ENCODE results near the gene MLLT3.

MLLT3 gene

DNA sequence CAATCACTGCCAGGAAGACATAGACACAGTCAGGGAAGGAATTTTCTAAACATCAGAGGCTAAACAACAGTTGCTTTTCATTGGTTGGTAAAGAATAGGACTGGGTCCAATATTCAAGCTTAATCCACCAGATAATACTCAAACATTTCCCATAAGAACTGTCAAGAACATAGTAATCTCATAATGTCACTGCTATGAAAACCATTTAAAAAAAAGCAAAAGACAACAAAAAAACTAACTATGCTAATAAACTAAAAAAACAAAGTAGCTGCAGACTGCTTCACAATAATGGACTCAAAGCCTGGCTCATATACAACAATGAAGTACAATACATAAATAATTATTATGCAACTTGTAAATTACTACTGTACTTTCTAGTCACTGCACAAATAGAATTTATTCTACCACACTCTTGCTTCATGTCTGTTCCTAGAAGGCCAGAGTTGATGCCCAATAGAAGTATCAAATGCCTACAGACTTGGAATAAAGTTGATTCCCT lies 148.7 kb downstream of the MLLT3 start:
- H3K4me1 Mint-ChIP-seq (ENCODE audit: low read depth) = peaks cover 3% of the 10 kb centered on the region
- H3K27me3 Mint-ChIP-seq (ENCODE audit: low read depth) = no peaks in the 10 kb centered on the region
- H3K4me3 Mint-ChIP-seq = no peak overlapping the region
- no peak overlapping the region for H3K27ac Mint-ChIP-seq
- peaks cover 3% of the 10 kb centered on the region for H3K9me3 Mint-ChIP-seq
- H3K36me3 Mint-ChIP-seq (ENCODE audit: low read depth) = peaks cover 4% of the 10 kb centered on the region
- no peak for DNase-seq (ENCODE audit: low spot score)

- Mint-ChIP-seq H3K4me1 (ENCODE audit: low read depth) (no peaks in the 10 kb centered on the region), H3K36me3 (ENCODE audit: low read depth) (peaks cover 4% of the 10 kb centered on the region), H3K27ac (no peak overlapping the region), H3K9me3 (peaks cover 3% of the 10 kb centered on the region), H3K27me3 (ENCODE audit: low read depth) (no peaks in the 10 kb centered on the region), H3K4me3 (no peak overlapping the region)
- no peak for DNase-seq (ENCODE audit: low spot score)
These were observed 149.8 kb downstream of the MLLT3 start for GRCh38 chr9:20472342-20473045.

GRCh38 chr9:20466328-20467008 lies 155.8 kb downstream of the MLLT3 start:
- H3K4me1 Mint-ChIP-seq (ENCODE audit: low read depth) = peaks cover 7% of the 10 kb centered on the region
- peaks cover 3% of the 10 kb centered on the region for H3K9me3 Mint-ChIP-seq
- H3K36me3 Mint-ChIP-seq (ENCODE audit: low read depth) = peaks cover 4% of the 10 kb centered on the region
- H3K27me3 Mint-ChIP-seq (ENCODE audit: low read depth) = no peaks in the 10 kb centered on the region
- no peak overlapping the region for H3K27ac Mint-ChIP-seq
- no peak overlapping the region for H3K4me3 Mint-ChIP-seq
- no peak for DNase-seq (ENCODE audit: low spot score)

- Mint-ChIP-seq H3K27me3 (ENCODE audit: low read depth) (no peaks in the 10 kb centered on the region), H3K4me1 (ENCODE audit: low read depth) (peaks cover 9% of the 10 kb centered on the region)
These were observed 158.1 kb downstream of the MLLT3 start for GRCh38 chr9:20464242-20464641.

GRCh38 chr9:20463823-20464222 lies 158.5 kb downstream of the MLLT3 start:
- Mint-ChIP-seq H3K4me1 (ENCODE audit: low read depth) (peaks cover 9% of the 10 kb centered on the region), H3K4me3 (no peak overlapping the region), H3K27ac (no peak overlapping the region)

More at GRCh38 chr9:20464242-20464641, 158.1 kb downstream of the MLLT3 start:
- no peak for DNase-seq (ENCODE audit: low spot score)
- Mint-ChIP-seq H3K9me3 (peaks cover under 1% of the 10 kb centered on the region), H3K4me3 (no peak overlapping the region), H3K27ac (no peak overlapping the region), H3K36me3 (ENCODE audit: low read depth) (peaks cover under 1% of the 10 kb centered on the region)

DNA sequence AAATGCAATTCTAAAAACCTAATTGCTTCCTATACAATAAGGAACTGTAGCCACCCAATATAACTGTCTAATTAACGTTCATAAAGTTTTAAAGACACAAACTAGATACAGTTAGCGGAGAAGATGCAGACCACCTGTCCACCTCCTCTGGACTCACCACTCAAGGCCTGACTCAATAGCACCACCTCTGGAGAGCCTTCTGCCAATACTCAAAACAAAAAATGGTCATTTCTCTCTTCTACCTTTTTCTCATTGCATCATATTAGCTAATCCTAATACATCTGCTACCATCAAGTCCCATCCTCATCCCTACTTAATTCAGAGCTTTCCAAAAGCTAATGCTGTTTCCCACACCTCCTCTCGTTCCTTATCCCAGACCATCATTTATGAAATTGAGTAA lies 159.9 kb downstream of the MLLT3 start:
- H3K36me3 Mint-ChIP-seq (ENCODE audit: low read depth) = no peaks in the 10 kb centered on the region
- no peaks in the 10 kb centered on the region for H3K9me3 Mint-ChIP-seq
- H3K27ac Mint-ChIP-seq = no peak overlapping the region
- DNase-seq (ENCODE audit: low spot score) = no peak
- H3K4me3 Mint-ChIP-seq = no peak overlapping the region
- H3K4me1 Mint-ChIP-seq (ENCODE audit: low read depth) = peaks cover 16% of the 10 kb centered on the region
- no peaks in the 10 kb centered on the region for H3K27me3 Mint-ChIP-seq (ENCODE audit: low read depth)

More at GRCh38 chr9:20463823-20464222, 158.5 kb downstream of the MLLT3 start:
- no peak for DNase-seq (ENCODE audit: low spot score)
- H3K36me3 Mint-ChIP-seq (ENCODE audit: low read depth) = no peaks in the 10 kb centered on the region
- no peaks in the 10 kb centered on the region for H3K27me3 Mint-ChIP-seq (ENCODE audit: low read depth)
- no peaks in the 10 kb centered on the region for H3K9me3 Mint-ChIP-seq

- Mint-ChIP-seq H3K9me3 (no peaks in the 10 kb centered on the region), H3K36me3 (ENCODE audit: low read depth) (peaks cover 11% of the 10 kb centered on the region), H3K27me3 (ENCODE audit: low read depth) (no peaks in the 10 kb centered on the region), H3K4me3 (no peak overlapping the region), H3K4me1 (ENCODE audit: low read depth) (peaks cover 16% of the 10 kb centered on the region), H3K27ac (no peak overlapping the region)
- no peak for DNase-seq (ENCODE audit: low spot score)
These were observed 175.0 kb downstream of the MLLT3 start for GRCh38 chr9:20447291-20447690.

- no peak for DNase-seq (ENCODE audit: low spot score)
- no peaks in the 10 kb centered on the region for H3K9me3 Mint-ChIP-seq
- H3K27ac Mint-ChIP-seq = no peak overlapping the region
- peaks cover 25% of the 10 kb centered on the region for H3K4me1 Mint-ChIP-seq (ENCODE audit: low read depth)
- H3K4me3 Mint-ChIP-seq = no peak overlapping the region
- no peaks in the 10 kb centered on the region for H3K27me3 Mint-ChIP-seq (ENCODE audit: low read depth)
- peaks cover 12% of the 10 kb centered on the region for H3K36me3 Mint-ChIP-seq (ENCODE audit: low read depth)
These were observed 176.1 kb downstream of the MLLT3 start for GRCh38 chr9:20446248-20446647.

DNA sequence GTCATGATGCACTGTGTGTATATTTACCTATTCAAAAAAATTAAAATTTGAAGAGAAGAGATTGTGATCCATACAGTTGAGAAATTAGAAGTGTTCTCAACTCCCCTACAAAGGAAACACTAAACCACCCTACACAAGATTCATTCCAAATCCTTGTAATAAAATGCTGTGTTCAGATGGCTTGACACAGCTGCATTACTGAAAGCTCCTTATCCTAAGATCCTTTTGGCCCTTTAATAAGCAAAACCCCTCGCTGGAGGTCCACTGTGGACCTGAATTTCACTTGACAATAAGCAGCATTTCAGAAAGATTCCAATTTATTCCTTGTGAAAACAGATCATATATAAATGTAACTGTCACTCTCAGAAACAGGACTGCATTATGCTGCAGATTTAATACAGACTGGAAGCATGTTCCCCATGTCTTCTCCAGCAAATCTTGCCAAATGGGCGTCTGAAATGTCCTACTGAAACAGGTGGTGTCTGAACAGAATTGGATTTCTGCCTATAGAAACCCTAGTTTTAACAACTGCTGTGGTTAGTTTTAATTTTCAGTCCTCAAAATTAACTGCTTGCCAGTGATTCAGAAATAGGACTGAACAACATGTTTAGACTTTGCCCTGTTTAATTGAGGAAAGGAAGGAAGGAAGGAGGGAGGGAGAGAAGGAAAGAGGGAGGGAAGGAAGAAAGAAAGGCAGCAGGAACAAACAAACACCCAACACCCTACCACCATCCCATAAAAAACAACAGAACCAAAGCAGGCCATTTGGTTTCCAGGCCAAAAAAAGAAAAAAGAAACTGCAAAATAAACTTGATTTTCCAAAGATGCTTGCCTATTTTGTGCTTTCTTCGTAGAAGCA lies 179.6 kb downstream of the MLLT3 start:
- Mint-ChIP-seq H3K9me3 (no peaks in the 10 kb centered on the region), H3K4me1 (ENCODE audit: low read depth) (peaks cover 37% of the 10 kb centered on the region), H3K27me3 (ENCODE audit: low read depth) (no peaks in the 10 kb centered on the region), H3K4me3 (no peak overlapping the region), H3K27ac (no peak overlapping the region), H3K36me3 (ENCODE audit: low read depth) (peaks cover 15% of the 10 kb centered on the region)
- DNase-seq (ENCODE audit: low spot score) = no peak

- Mint-ChIP-seq H3K27me3 (ENCODE audit: low read depth) (no peaks in the 10 kb centered on the region), H3K27ac (no peak overlapping the region), H3K9me3 (no peaks in the 10 kb centered on the region), H3K4me3 (no peak overlapping the region), H3K36me3 (ENCODE audit: low read depth) (peaks cover 16% of the 10 kb centered on the region), H3K4me1 (ENCODE audit: low read depth) (peaks cover 37% of the 10 kb centered on the region)
- DNase-seq (ENCODE audit: low spot score) = no peak
These were observed 180.4 kb downstream of the MLLT3 start for GRCh38 chr9:20441711-20442423.

- no peaks in the 10 kb centered on the region for H3K27me3 Mint-ChIP-seq (ENCODE audit: low read depth)
- no peaks in the 10 kb centered on the region for H3K9me3 Mint-ChIP-seq
- H3K4me1 Mint-ChIP-seq (ENCODE audit: low read depth) = peaks cover 35% of the 10 kb centered on the region
- no peak for DNase-seq (ENCODE audit: low spot score)
- H3K36me3 Mint-ChIP-seq (ENCODE audit: low read depth) = peaks cover 16% of the 10 kb centered on the region
- H3K4me3 Mint-ChIP-seq = no peak overlapping the region
- H3K27ac Mint-ChIP-seq = no peak overlapping the region
These were observed 181.1 kb downstream of the MLLT3 start for GRCh38 chr9:20441166-20441565.

DNA sequence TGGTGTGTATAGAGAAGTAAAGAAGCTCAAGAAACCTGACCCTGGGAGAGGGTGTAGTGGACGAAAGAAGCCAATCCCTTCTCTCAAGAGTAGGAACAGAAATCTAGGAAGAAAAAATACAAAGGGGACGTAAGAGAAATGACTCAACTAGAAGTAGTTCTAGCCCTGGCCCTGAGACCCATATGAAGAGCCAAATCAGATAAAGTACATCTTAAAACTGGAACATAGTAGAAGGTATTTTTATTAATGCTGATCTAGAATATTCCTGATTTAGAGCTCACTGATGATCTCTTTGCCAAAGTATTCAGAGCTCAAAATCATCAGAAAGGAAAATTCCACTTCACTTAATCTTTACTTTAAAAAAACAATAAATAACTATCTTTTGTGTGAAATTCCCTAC lies 184.8 kb downstream of the MLLT3 start:
- Mint-ChIP-seq H3K27me3 (ENCODE audit: low read depth) (no peaks in the 10 kb centered on the region), H3K36me3 (ENCODE audit: low read depth) (peaks cover 11% of the 10 kb centered on the region), H3K9me3 (no peaks in the 10 kb centered on the region), H3K4me3 (no peak overlapping the region), H3K4me1 (ENCODE audit: low read depth) (peaks cover 23% of the 10 kb centered on the region), H3K27ac (no peak overlapping the region)
- DNase-seq (ENCODE audit: low spot score) = no peak

- no peaks in the 10 kb centered on the region for H3K27me3 Mint-ChIP-seq (ENCODE audit: low read depth)
- H3K9me3 Mint-ChIP-seq = no peaks in the 10 kb centered on the region
- H3K36me3 Mint-ChIP-seq (ENCODE audit: low read depth) = peaks cover 10% of the 10 kb centered on the region
- H3K4me3 Mint-ChIP-seq = no peak overlapping the region
- DNase-seq (ENCODE audit: low spot score) = no peak
- no peak overlapping the region for H3K27ac Mint-ChIP-seq
- H3K4me1 Mint-ChIP-seq (ENCODE audit: low read depth) = peaks cover 14% of the 10 kb centered on the region
These were observed 185.7 kb downstream of the MLLT3 start for GRCh38 chr9:20436476-20437195.
